Measurements from ENCODE around the gene STAT5B.
"Not testable (repeated sequence)": the region's sequence is repeated elsewhere in the genome, so short reads cannot be mapped to it uniquely, and the experiment has no call there.

Gene STAT5B

DNA sequence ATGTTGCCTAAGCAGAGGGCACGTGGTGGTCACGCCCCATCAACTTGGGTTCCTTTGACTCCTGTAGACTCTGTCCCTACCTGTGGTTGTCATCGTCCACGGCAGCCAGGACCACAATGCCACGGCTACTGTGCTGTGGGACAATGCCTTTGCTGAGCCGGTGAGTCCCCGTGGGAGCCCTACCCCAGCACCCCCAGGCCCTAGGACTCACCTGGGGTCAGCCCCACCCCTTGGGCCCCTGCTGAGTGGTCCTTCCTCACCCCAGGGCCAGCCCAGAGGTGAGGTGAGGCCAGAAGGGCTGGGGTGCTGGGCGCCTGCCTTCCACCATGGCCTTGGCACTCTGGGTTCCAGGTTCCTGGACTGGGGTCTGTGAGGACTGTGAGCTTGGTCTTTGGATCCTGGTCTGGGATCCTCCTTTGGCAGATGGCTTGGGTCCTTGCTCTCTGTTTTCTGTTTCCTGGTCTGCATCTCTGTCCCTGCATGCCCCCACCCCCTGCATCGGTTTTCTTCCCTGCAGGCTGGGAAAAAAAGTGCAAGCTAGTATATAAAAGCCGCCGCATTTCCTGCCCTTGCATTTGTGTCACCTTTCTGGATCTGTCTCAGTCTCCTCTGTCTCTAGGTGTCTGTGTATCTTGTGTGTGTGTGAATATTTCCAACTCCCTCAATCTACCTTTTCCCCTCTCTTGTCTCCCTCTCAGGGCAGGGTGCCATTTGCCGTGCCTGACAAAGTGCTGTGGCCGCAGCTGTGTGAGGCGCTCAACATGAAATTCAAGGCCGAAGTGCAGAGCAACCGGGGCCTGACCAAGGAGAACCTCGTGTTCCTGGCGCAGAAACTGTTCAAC lies 29.6 kb upstream of the STAT5B start:
- no peak for DNase-seq

GRCh38 chr17:42305031-42305330 lies 28.8 kb upstream of the STAT5B start:
- not testable (repeated sequence) for DNase-seq

- no peak for DNase-seq
Observed at GRCh38 chr17:42304187-42305030, 28.2 kb upstream of the STAT5B start.

GRCh38 chr17:42303694-42304093 lies 27.5 kb upstream of the STAT5B start:
- no peak for DNase-seq

- DNase-seq: no peak
Observed at GRCh38 chr17:42301022-42301421, 24.8 kb upstream of the STAT5B start.

DNA sequence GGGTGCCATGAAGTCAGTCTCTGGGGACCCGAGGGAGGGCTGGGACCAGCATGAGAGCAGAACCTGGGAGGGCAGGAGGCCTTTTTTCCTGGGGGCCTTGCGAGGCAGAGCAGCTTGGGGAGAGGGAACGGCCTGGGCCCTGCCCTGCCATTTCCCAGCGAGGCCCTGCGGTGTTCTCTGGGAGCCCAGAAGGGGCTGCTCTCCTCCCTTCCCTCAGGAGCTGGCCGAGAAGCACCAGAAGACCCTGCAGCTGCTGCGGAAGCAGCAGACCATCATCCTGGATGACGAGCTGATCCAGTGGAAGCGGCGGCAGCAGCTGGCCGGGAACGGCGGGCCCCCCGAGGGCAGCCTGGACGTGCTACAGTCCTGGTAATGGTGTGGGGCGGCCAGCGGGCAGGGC lies 23.7 kb upstream of the STAT5B start:
- not testable (repeated sequence) for DNase-seq

DNA sequence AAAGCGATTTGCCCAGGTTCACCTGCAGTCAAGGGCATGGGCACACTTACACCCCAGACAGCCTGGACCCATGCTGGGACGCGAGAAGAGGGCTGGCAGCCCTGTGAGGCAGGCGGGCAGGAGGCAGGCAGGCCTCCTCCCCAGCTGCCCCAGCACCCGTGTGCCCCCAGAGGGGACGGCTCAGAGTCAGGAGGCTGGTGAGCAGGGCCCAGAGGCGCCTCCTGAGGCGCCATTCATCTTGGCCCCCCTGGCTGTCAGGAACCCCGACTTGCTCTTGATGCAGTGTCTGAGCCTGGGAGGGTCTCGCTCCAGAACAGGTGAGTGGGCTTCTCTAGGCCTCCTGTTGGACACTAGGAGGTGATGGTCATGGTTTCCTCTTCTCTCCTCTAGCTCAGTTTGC lies 23.2 kb upstream of the STAT5B start:
- not testable (repeated sequence) for DNase-seq

- DNase-seq: not testable (repeated sequence)
Observed at GRCh38 chr17:42297775-42298174, 21.6 kb upstream of the STAT5B start.

- no peak for DNase-seq
Observed at GRCh38 chr17:42296012-42296411, 19.8 kb upstream of the STAT5B start.

DNA sequence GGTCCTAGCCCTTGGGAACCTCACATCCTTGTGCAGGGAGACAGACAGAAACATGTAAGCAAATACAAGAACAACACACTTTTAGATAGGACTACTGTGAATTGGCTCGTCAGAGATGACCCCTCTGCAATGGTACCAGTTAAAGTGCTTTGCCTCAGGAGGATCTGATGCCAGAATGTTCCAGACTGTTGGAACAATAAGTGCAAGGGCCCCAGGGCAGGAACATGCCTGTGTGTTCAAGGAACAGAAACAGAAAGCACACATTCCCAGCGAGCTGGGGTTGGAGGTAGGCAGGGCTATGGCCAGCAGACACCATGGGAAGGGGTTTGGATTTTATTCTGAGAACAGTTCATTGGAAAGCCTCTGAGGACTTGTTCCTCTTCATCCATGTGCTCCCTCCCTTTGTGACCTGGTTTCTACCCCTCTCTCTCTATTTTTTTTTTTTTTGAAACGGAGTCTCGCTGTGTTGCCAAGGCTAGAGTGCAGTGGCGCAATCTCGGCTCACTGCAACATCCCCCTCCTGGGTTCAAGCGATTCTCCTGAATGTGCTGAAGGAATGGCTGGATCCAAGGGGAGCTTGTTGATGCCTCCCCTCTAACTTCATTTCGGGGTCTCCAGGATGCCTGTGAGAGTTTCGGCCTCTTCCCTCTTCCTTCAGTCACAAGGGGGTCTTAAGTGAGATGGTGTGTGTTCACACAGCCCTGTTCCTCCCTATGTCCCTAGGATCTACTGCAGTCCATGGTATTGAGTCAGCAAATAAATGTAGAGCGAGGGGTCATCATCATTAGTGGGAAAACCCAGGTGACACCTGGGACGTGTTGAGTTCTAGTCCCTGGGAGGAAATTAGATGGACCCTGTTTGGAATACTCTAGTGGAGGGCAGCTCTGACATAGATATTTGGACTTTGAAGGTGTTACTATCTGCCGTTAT lies 18.5 kb upstream of the STAT5B start:
- no peak for DNase-seq

- no peak for DNase-seq
Observed at GRCh38 chr17:42291129-42291528, 14.9 kb upstream of the STAT5B start.

DNA sequence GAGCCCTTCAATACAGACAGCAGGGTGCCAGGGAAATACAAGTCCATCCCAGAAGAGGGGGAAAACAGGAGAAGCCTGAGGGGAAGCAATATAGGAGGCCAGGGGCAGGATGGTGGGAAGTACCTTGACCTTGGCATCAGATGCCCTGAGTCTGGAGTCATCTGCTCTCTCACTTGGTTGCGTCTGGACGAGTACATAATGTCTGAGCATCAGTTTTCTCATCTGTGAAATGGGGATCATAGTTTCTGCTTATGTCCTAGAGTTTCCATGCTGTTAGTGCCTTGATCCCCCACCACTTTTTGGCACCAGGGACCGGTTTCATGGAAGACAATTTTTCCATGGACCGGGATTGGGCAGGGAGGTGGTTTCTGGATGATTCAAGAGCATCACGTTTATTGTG lies 14.4 kb upstream of the STAT5B start:
- no peak for DNase-seq

- DNase-seq: no peak
Observed at GRCh38 chr17:42289611-42290181, 13.5 kb upstream of the STAT5B start.

- DNase-seq: no peak
Observed at GRCh38 chr17:42288803-42289610, 12.8 kb upstream of the STAT5B start.

- DNase-seq: peak; percentile 73
Observed at GRCh38 chr17:42287977-42288802, 12.0 kb upstream of the STAT5B start, which contains the start of gene STAT5A. Gene STAT5A (plus strand): TSS chr17:42288498. CDS start chr17:42289412, 914 bp downstream.

DNA sequence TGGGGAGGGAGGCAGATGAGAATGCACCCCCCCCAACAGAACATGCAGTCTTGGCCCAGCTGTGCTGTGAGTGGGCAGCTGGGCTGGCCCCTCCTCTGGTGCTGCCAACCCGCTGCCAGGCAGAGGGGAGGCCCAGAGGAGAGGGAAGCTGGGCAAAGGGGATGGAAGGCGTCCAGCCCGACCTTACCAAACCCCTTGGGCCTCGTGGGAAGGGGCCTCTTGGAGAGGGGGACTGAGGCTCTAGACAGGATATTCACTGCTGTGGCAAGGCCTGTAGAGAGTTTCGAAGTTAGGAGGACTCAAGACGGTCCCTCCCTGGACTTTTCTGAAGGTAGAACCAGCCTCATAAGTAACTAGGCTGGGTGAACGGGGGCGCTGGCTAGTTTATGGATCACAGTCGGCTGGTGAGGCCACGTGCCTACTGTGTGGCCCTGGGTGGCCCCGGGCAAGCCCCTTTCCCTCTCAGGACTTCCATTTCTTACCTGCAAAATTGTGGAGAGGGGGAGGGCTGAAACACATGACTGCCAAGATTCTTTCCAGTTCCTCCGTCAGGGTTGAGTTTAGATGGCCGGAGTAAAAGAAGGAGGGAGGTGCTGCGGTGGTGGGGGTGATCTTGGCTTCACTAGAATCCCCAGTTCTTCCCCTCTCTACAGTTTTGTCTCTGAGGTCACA lies 11.2 kb upstream of the STAT5B start:
- DNase-seq: peak; percentile 55

GRCh38 chr17:42286411-42287221 lies 10.4 kb upstream of the STAT5B start:
- DNase-seq: no peak

DNA sequence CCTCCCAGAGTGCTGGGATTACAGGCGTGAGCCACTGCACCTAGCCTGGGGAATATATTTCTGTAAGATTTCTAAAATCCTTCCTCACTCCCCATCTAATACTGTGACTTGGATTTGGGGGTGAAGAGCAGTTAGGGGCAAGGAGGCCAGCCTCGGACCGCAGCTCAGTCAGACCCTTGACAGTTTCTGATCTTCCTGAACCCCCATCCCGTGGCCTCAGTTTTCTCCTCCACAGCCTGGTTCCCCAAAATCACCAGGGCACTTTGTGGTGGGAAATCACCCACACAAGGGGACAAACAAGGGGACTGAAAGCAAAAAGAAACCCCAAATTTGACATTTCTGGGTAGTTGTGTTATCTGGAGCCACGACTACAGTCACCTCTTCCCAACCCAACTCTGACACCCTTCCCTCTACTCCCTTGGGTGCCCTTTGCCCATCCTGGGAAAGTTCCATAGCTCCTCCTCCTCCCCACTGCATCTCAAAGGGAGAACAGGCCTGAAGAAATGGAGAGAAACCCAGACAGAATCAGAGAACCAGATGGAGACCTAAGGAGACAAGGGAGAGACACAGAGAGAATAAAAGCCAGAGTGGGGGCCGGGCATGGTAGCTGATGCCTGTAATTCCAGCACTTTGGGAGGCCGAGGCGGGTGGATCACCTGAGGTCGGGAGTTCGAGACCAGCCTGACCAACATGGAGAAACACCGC lies 9.3 kb upstream of the STAT5B start:
- DNase-seq: no peak

DNA sequence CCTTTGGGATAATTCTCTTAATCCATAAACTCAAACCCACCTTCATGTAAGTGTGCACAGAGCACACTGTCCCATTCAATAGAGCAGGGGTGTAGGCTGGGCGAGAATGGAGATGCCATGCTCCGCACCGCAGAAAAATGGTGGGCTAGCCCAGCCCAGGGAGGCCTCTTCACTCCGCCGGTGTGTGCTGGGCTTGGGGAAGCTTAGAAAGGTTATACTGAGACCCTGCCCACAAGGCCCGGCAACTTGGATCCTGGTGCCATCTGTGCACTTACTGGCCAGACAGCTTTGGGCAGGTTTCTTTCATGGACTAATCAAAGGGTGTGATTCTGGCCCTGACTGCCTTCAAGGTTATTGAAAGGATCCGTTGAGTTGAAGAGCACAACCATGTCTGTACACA lies 8.4 kb upstream of the STAT5B start:
- no peak for DNase-seq
